BJ (cell line): ENCODE data around the gene DUS1L. TPM values are rescaled to one million over a fixed set of nuclear protein-coding genes. Genes with fewer than 3 reads are reported as not detected.
"Not testable (repeated sequence)": the region's sequence is repeated elsewhere in the genome, so short reads cannot be mapped to it uniquely, and the experiment has no call there.

ENCODE experiments used
- CTCF ChIA-PET: fragments of 350-600 bp; formaldehyde crosslinking; extraction: SDS; loops from one replicate; lab custom pipeline; 2021; ENCODE audit warnings: antibody characterized with exemption, inconsistent platforms; lab: Yijun Ruan, JAX
- POLR2A ChIA-PET: fragments of 300-600 bp; sonication (Branson Sonifier 250); formaldehyde crosslinking; extraction: SDS; loops from one replicate; lab custom pipeline; 2021; ENCODE audit warnings: antibody characterized with exemption; lab: Charles Lee
- DNase-seq: peaks from one replicate; pipeline ENCODE4 v3.0.0-alpha.2; 2011; ENCODE audit warnings: low read depth
- H3K27me3 ChIP-seq: 2 replicates; pipeline ENCODE4 v1.6.0; 2011; ENCODE audit warnings: low read length; ENCODE audit not compliant: control insufficient read depth, insufficient read depth
- H3K36me3 ChIP-seq: 2 replicates; pipeline ENCODE4 v1.5.1; 2011; ENCODE audit warnings: low read length; ENCODE audit not compliant: control insufficient read depth, insufficient read depth
- H3K4me3 ChIP-seq: 2 replicates; pipeline ENCODE4 v1.5.1; 2011; ENCODE audit warnings: low read depth, mild to moderate bottlenecking, control low read depth, low read length
- CTCF ChIP-seq: IDR thresholded peaks from 2 replicates; pipeline ENCODE4 v1.5.1; 2011; ENCODE audit warnings: low read depth, mild to moderate bottlenecking, control low read depth, inconsistent platforms, low read length, moderate library complexity; ENCODE audit not compliant: insufficient read depth
- polyA plus RNA-seq: library from polyadenylated mRNA; depleted of rRNA; stranded (reverse); fragments of >200 nt; gene quantifications from 2 replicates; pipeline ENCODE4 v1.2.3, GENCODE V29; 2011

The DUS1L gene
- polyA plus RNA-seq, 1 experiment: 47.6 TPM

GRCh38 chr17:82043507-82043906, 22.1 kb downstream of the DUS1L start:
- ChIA-PET POLR2A (no interaction called here), CTCF (interaction anchor here (1.2 kb wide), 1 partner anchor 23 kb away, joined by 3 read pairs; no protein-coding TSS in a partner anchor)
- Histone ChIP-seq H3K36me3 (peaks cover 8% of the 10 kb centered on the region), H3K27me3 (no peaks in the 10 kb centered on the region), H3K4me3 (no peak overlapping the region)
- DNase-seq: no peak
- TF ChIP-seq CTCF: no peak

GRCh38 chr17:82042649-82043048, 23.0 kb downstream of the DUS1L start:
- POLR2A ChIA-PET: no interaction called here
- H3K27me3 ChIP-seq: no peaks in the 10 kb centered on the region
- TF ChIP-seq CTCF: no peak
- peaks cover 1% of the 10 kb centered on the region for H3K36me3 ChIP-seq
- DNase-seq: no peak
- CTCF ChIA-PET: interaction anchor here (1.2 kb wide), 1 partner anchor 22 kb away, joined by 3 read pairs; no protein-coding TSS in a partner anchor
- no peak overlapping the region for H3K4me3 ChIP-seq

GRCh38 chr17:82041144-82041814, 24.3 kb downstream of the DUS1L start:
- CTCF ChIA-PET: interaction anchor here (1.5 kb wide), 1 partner anchor 11 kb away, joined by 6 read pairs; no protein-coding TSS in a partner anchor

GRCh38 chr17:82039695-82040299, 25.8 kb downstream of the DUS1L start:
- no peaks in the 10 kb centered on the region for H3K36me3 ChIP-seq
- ChIA-PET CTCF (interaction anchor here (0.6 to 5.0 kb wide), 4 partner anchors 9 to 59 kb away, joined by 3 to 23 read pairs (median 7); no protein-coding TSS in a partner anchor), POLR2A (no interaction called here)
- no peaks in the 10 kb centered on the region for H3K27me3 ChIP-seq
- DNase-seq: no peak
- H3K4me3 ChIP-seq: no peak overlapping the region
- no peak for TF ChIP-seq CTCF

More at GRCh38 chr17:82041144-82041814, 24.3 kb downstream of the DUS1L start:
- DNase-seq: no peak
- TF ChIP-seq CTCF: no peak
- POLR2A ChIA-PET: no interaction called here
- Histone ChIP-seq H3K4me3 (no peak overlapping the region), H3K27me3 (no peaks in the 10 kb centered on the region), H3K36me3 (no peaks in the 10 kb centered on the region)

DNA sequence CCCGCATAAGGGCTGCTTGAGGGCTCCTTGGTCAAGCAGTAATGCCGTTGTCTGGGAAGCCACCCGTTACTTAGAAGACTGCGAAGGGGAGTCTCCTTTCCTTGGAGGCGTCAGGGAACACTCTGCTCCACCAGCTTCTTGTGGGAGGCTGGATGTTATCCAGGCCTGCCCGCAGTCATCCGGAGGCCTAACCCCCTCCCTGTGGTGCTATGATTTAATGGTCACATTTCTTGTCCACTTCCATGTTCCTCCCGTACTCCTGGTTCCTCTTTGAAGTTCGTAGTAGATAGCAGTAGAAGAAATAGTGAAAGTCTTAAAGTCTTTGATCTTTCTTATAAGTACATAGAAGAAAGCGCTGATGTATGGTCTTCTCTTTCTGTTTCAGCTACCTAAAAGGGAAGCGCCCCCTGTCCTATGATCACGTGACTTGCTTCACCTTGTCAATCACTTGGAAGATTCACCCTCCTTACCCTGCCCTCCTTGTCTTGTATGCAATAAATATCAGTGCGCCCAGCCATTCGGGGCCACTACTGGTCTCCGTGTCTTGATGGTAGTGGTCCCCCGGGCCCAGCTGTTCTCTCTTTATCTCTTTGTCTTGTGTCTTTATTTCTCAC, 26.7 kb downstream of the DUS1L start:
- DNase-seq, H3K27me3 ChIP-seq, H3K36me3 ChIP-seq, H3K4me3 ChIP-seq, POLR2A ChIA-PET: not testable (repeated sequence)
- CTCF ChIA-PET: interaction anchor here (1.6 to 5.0 kb wide), 4 partner anchors 9 to 115 kb away, joined by 8 to 23 read pairs (median 12); partner anchors contain the start of gene NOTUM
